Peyer's patch (tissue), 4 donors: Measurements from ENCODE around the gene FBN1. TPM values are rescaled to one million over a fixed set of nuclear protein-coding genes. Genes with fewer than 3 reads are reported as not detected.

Experiments used
- DNase-seq, 3 donors: peaks; one replicate each; pipeline ENCODE4 v3.0.0-alpha.2; 2017 to 2019
- H3K27ac ChIP-seq, 4 donors: fragments of 200-600 bp; sonication (generic); one replicate each; pipeline ENCODE4 v1.5.1; 2016 to 2019
- H3K27me3 ChIP-seq, 2 donors: fragments of 200-600 bp; sonication (generic); one replicate each; pipeline ENCODE4 v1.5.1; 2019
- H3K36me3 ChIP-seq, 3 donors: fragments of 200-600 bp; sonication (generic); one replicate each; pipeline ENCODE4 v1.5.1; 2016 to 2019
- H3K4me1 ChIP-seq, 4 donors: fragments of 200-600 bp; sonication (generic); one replicate each; pipeline ENCODE4 v1.5.1; 2016 to 2019
- H3K4me3 ChIP-seq, 4 donors: fragments of 200-600 bp; sonication (generic); 1 replicate in 3 of 4; 2 replicates in 1 of 4; pipeline ENCODE4 v1.5.1; 2016 to 2019; ENCODE audit warnings: mild to moderate bottlenecking in 1 of 4
- H3K9me3 ChIP-seq, 4 donors: fragments of 200-600 bp; sonication (generic); one replicate each; pipeline ENCODE4 v1.5.1; 2016 to 2019; ENCODE audit warnings: mild to moderate bottlenecking in 1 of 4
- POLR2A ChIP-seq, 2 donors: fragments of 450-650 bp; IDR thresholded peaks; one replicate each; pipeline ENCODE4 v1.5.1; 2017; ENCODE audit warnings: antibody characterized with exemption in 2 of 2, mild to moderate bottlenecking in 2 of 2, moderate library complexity in 2 of 2
- total RNA-seq, 4 donors: library from RNA; depleted of rRNA; stranded (reverse); fragments of >200 nt; gene quantifications; one replicate each; pipeline ENCODE4 v1.1.0, GENCODE V29; 2016
- TF ChIP-seq, protein P1 (sequence below), 6 experiments: fragments of 450-650 bp in 4 of 6; fragments of 200-600 bp in 2 of 6; sonication (generic) in 1 of 6; IDR thresholded peaks; one replicate each; pipeline ENCODE4 v1.5.1; 2017 to 2019; ENCODE audit warnings: antibody characterized with exemption in 6 of 6, mild to moderate bottlenecking in 3 of 6, moderate library complexity in 1 of 6

The FBN1 gene
- total RNA-seq, 4 donors from 2014 or later: 21.4 to 257 (median 60.9) TPM

DNA sequence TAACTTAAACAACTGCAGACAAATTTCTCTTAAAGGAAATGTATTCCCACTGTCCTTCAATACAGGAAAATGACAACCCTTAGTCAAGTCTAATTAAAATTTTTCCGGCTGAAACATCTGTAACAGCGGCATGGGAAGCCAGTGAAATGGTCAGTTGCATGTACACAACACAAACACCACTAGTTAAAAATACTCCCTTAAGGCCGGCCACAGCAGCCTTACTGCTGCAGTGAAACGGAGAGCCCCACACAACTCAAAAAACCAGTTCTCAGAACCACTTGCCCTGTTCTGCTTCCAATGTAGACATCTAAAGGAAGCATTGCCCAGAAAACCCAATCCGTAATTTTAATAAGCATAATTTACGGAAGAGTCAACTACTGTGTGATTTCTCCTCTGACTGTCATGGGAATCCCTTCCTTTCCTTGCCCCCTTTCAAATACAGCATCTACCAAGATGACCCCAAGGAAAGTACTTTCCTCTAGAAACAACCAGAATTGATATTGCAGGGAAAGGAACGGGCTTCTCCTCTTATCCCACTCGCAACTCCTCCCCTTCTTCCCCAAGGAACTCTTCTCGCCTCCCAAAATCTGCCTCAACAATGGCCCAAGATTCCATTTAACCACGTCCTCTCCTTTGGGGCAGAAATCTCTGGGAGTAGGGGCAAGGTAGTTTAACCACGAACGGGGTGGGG, 1.6 kb downstream of the FBN1 start:
- Histone ChIP-seq H3K4me3 (peak overlapping the region; percentile 39 to 64 (median 55)), H3K9me3 (no peaks in the 10 kb centered on the region), H3K4me1 (peaks cover 0 to 8% (median 3%) of the 10 kb centered on the region in 4 donors), H3K36me3 (no peaks in the 10 kb centered on the region), H3K27ac (peak overlapping the region; percentile 66 to 89 (median 80)), H3K27me3 (no peaks in the 10 kb centered on the region)
- TF ChIP-seq, protein P1, sequence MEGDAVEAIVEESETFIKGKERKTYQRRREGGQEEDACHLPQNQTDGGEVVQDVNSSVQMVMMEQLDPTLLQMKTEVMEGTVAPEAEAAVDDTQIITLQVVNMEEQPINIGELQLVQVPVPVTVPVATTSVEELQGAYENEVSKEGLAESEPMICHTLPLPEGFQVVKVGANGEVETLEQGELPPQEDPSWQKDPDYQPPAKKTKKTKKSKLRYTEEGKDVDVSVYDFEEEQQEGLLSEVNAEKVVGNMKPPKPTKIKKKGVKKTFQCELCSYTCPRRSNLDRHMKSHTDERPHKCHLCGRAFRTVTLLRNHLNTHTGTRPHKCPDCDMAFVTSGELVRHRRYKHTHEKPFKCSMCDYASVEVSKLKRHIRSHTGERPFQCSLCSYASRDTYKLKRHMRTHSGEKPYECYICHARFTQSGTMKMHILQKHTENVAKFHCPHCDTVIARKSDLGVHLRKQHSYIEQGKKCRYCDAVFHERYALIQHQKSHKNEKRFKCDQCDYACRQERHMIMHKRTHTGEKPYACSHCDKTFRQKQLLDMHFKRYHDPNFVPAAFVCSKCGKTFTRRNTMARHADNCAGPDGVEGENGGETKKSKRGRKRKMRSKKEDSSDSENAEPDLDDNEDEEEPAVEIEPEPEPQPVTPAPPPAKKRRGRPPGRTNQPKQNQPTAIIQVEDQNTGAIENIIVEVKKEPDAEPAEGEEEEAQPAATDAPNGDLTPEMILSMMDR (IDR thresholded peaks at IDR 0.05): no peak
- TF ChIP-seq POLR2A (IDR thresholded peaks at IDR 0.05): no peak
- DNase-seq: no peak

DNA sequence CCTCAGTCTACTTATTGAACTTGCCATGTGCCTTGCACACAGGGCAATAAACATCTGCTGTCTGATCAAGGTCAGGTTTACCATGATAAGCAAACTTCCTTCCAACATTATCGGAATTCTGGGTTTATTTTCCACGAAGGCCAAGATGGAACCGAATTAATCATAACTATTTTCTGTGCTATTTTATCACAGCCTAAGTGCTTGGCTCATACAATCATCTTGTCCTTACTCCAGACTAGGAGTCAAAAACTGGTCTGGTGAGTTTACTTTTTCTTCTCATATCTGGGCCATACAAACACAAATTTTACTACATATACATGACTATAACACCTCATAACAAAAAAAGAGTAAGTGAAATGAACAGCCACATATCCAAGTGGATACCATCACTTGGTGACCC, 2.3 kb downstream of the FBN1 start:
- TF ChIP-seq, protein P1 (IDR thresholded peaks at IDR 0.05): no peak
- TF ChIP-seq POLR2A (IDR thresholded peaks at IDR 0.05): no peak
- Histone ChIP-seq H3K27me3 (no peaks in the 10 kb centered on the region), H3K4me3 (peak overlapping the region in 3 of 4 donors; percentile 20 to 64 (median 39)), H3K27ac (peak overlapping the region in 1 of 4 donors; percentile 89), H3K36me3 (no peaks in the 10 kb centered on the region), H3K4me1 (peaks cover 0 to 8% (median 3%) of the 10 kb centered on the region in 4 donors), H3K9me3 (no peaks in the 10 kb centered on the region)
- no peak for DNase-seq

DNA sequence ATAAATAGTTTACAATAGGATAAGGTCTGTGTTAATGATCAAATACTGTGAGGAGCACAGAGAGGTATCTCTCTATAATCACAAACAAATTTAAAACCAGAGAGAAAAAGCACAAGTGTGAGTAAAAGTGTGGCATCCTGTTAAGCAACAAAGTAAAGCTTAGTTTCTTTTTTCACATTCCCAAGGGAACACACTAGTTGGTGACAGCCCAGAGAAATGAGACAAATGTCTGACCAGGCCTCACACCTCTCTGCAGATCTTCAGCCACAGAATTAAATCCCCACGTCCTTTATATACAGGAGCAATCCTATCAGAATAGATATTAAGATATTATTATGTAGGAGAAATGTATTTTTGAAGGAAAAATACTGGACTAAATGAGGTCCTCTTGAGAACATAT, 2.7 kb downstream of the FBN1 start:
- no peaks in the 10 kb centered on the region for H3K9me3 ChIP-seq
- H3K27me3 ChIP-seq: no peaks in the 10 kb centered on the region
- H3K36me3 ChIP-seq: no peaks in the 10 kb centered on the region
- DNase-seq: no peak
- peaks cover 0 to 8% (median 3%) of the 10 kb centered on the region in 4 donors for H3K4me1 ChIP-seq
- peak overlapping the region in 1 of 4 donors; percentile 89 for H3K27ac ChIP-seq
- TF ChIP-seq POLR2A (IDR thresholded peaks at IDR 0.05): no peak
- TF ChIP-seq, protein P1 (IDR thresholded peaks at IDR 0.05): no peak
- H3K4me3 ChIP-seq: peak overlapping the region in 2 of 4 donors; percentile 20 to 64

DNA sequence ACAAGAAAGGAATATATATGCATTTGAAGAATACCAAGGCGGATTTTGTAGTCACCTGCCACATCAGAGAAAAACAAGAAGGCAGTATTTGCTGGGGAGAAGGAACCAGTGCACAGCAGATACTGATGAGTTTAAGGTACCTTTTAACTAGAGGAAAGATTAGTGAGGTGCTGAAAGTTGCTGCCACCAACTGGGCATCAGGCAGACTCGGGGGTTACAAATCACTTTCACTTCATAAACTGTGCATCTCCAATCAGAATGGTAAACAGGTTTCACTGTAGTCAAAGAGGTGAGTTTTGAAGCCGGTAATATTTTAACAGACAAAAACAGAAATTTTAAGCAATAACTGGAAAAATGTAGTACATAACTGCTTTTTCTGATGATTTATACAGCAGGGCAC, 4.1 kb downstream of the FBN1 start:
- Histone ChIP-seq H3K4me1 (peaks cover 0 to 8% (median 3%) of the 10 kb centered on the region in 4 donors), H3K9me3 (no peaks in the 10 kb centered on the region), H3K36me3 (no peaks in the 10 kb centered on the region), H3K4me3 (peak overlapping the region in 1 of 4 donors; percentile 21), H3K27me3 (no peaks in the 10 kb centered on the region), H3K27ac (no peak overlapping the region)
- no peak for DNase-seq
- TF ChIP-seq, protein P1 (IDR thresholded peaks at IDR 0.05): peak in 1 of 6 experiments; percentile 3
- TF ChIP-seq POLR2A (IDR thresholded peaks at IDR 0.05): no peak

DNA sequence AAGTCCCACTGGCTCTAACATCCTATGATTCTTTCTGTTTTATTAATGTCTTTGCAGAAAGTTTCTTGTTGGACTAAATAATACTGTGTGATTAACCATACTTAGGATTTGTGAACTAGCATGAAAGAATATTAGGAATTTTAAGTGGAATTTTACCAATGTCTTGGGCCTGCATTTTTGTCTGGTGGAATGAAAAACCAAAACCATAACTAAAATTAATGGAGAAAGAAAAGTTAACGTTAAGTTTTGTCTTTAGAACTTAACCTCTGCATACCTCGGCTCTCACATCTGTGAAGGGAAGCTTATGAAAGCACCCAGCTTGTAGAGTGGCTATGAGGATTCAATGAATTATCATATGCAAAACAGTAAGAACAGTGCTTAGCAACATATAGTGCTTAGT, 6.5 kb downstream of the FBN1 start:
- Histone ChIP-seq H3K27ac (no peak overlapping the region), H3K36me3 (no peaks in the 10 kb centered on the region), H3K4me1 (no peaks in the 10 kb centered on the region), H3K4me3 (no peak overlapping the region), H3K27me3 (no peaks in the 10 kb centered on the region), H3K9me3 (no peaks in the 10 kb centered on the region)
- TF ChIP-seq, protein P1 (IDR thresholded peaks at IDR 0.05): no peak
- TF ChIP-seq POLR2A (IDR thresholded peaks at IDR 0.05): no peak
- no peak for DNase-seq
